ENCODE data around the gene PTCD2.
"Not testable (repeated sequence)": the region's sequence is repeated elsewhere in the genome, so short reads cannot be mapped to it uniquely, and the experiment has no call there.

The PTCD2 gene

GRCh38 chr5:72295539-72295938, 24.6 kb upstream of the PTCD2 start:
- DNase-seq: no peak

- no peak for DNase-seq
Measured at GRCh38 chr5:72296256-72296655, 23.9 kb upstream of the PTCD2 start.

GRCh38 chr5:72298136-72298535, 22.0 kb upstream of the PTCD2 start:
- DNase-seq: not testable (repeated sequence)

GRCh38 chr5:72298711-72299110, 21.5 kb upstream of the PTCD2 start:
- no peak for DNase-seq

GRCh38 chr5:72300590-72301339, 19.4 kb upstream of the PTCD2 start:
- no peak for DNase-seq

GRCh38 chr5:72301557-72301956, 18.6 kb upstream of the PTCD2 start:
- no peak for DNase-seq

GRCh38 chr5:72302171-72302570, 18.0 kb upstream of the PTCD2 start:
- DNase-seq: no peak

GRCh38 chr5:72305194-72306142, 14.7 kb upstream of the PTCD2 start:
- DNase-seq: no peak

GRCh38 chr5:72307573-72307967, 12.6 kb upstream of the PTCD2 start:
- no peak for DNase-seq

GRCh38 chr5:72307968-72308852, 12.0 kb upstream of the PTCD2 start:
- DNase-seq: peak; percentile 97

GRCh38 chr5:72308853-72309191, 11.4 kb upstream of the PTCD2 start:
- DNase-seq: no peak

GRCh38 chr5:72313141-72313540, 7.0 kb upstream of the PTCD2 start:
- DNase-seq: no peak

GRCh38 chr5:72314571-72315172, 5.5 kb upstream of the PTCD2 start:
- DNase-seq: no peak

GRCh38 chr5:72319435-72319975, 668 bp upstream of the PTCD2 start:
- DNase-seq: peak; percentile 87

- DNase-seq: no peak
Measured at GRCh38 chr5:72324189-72324825, 4.1 kb downstream of the PTCD2 start.

GRCh38 chr5:72325566-72326305, 5.6 kb downstream of the PTCD2 start:
- no peak for DNase-seq

- DNase-seq: no peak
Measured at GRCh38 chr5:72326306-72326649, 6.1 kb downstream of the PTCD2 start.

GRCh38 chr5:72328172-72328571, 8.0 kb downstream of the PTCD2 start:
- DNase-seq: no peak

GRCh38 chr5:72330712-72331111, 10.5 kb downstream of the PTCD2 start:
- DNase-seq: no peak

- no peak for DNase-seq
Measured at GRCh38 chr5:72337159-72337558, 17.0 kb downstream of the PTCD2 start.

All from right kidney (tissue), 1 donor.